Measurements from ENCODE around the gene ADGRB3.

DNA sequence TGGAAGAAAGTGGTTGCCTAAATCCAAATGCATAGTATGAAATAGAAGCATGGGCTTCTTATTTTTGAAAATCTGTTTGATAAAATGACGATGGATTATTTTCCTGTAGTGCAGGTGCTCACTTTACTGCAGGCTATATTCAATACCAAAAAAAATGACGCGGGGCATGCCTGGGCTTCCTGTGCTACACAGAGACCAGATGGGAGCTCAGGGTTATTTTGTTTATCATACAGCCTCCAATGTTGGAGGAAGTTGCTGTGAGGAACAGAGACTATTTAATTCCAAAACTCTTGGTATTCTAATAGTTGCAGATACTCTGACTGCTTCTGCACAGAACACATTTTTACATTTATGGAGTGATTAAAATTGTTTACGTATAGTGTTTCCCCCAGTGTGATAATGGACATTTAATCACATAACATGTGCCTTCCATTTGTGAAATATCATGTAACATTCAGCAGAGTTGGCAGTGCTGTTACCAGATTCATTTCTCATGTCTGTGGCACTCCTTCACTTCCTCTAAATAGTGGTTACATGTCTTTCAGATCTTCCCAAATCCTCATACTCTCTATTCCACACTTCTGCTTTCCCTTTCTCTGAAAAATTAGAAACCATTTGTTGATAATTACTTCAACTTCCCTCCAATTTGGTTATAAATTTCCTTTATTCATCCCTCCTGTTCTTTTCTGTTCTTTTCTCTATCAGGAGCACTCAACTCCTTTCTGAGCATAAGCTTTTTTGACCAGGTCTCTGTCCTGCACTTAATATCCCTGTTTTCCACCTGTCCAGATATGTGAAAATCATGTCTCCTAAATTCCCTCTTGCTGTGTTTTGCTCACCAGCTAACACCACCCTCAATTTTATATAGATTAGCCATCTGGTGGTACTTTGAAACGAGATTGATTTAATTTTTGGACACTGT, 121.6 kb downstream of the ADGRB3 start:
- TF ChIP-seq EZH2 (IDR thresholded peaks at IDR 0.05; ENCODE audit: insufficient read depth, poor library complexity, severe bottlenecking), result no peak
- no peak for TF ChIP-seq EZH2phosphoT487 (IDR thresholded peaks at IDR 0.05; ENCODE audit: insufficient read depth, low read depth)
